ENCODE data around the gene SMPDL3A.
A peak's percentile ranks its signal among the peaks of the same experiment; 100 is the strongest.

Gene SMPDL3A

DNA sequence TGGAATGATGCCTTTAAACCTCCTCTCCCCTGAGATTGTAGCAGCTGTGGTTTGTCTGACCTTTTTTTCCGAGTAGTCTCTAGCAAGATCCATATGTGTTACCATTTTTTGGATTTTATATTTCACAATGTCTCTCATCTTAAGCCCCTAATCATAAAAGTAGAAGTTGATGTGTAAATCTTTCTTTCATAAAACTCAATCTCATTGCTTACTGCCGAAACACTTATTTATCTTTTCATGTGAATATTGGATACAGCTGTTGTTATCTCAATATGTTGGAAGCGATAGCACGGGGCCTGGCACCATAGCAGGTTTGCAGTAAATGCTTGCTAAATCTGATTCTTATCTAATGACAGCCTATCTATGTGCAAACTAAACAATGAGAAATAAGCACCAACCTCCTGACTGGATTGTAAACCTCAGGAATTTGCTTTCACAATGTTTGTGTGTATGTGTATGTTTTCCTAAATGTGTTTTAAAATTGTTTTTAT is 14.2 kb downstream of the SMPDL3A start:
- DNase-seq (ENCODE audit: low read depth): peak; percentile 96

DNA sequence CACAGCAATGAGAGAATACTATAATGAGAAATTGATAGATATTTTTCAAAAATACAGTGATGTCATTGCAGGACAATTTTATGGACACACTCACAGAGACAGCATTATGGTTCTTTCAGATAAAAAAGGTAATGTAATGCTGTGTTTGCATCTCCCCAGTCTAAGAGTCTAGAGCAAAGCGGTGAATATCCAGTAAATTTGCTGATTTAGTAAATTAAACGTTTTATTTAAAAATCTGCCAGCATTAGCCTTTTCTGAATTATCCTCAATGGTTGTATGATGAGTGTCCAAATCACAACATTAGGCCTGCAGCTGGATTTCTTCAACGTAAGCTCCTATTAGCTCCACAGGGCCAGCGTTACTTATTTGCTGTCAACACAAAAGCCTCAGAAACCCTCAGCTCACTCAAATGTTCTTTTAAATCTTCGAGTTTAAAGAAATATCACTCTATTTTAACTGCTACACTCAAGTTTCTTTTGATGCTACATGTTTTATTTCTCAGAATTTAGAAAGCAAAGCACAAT is 16.0 kb downstream of the SMPDL3A start:
- DNase-seq (ENCODE audit: low read depth): peak; percentile 55

GRCh38 chr6:122806291-122806690 is 17.2 kb downstream of the SMPDL3A start:
- peak; percentile 87 for DNase-seq (ENCODE audit: low read depth)

DNA sequence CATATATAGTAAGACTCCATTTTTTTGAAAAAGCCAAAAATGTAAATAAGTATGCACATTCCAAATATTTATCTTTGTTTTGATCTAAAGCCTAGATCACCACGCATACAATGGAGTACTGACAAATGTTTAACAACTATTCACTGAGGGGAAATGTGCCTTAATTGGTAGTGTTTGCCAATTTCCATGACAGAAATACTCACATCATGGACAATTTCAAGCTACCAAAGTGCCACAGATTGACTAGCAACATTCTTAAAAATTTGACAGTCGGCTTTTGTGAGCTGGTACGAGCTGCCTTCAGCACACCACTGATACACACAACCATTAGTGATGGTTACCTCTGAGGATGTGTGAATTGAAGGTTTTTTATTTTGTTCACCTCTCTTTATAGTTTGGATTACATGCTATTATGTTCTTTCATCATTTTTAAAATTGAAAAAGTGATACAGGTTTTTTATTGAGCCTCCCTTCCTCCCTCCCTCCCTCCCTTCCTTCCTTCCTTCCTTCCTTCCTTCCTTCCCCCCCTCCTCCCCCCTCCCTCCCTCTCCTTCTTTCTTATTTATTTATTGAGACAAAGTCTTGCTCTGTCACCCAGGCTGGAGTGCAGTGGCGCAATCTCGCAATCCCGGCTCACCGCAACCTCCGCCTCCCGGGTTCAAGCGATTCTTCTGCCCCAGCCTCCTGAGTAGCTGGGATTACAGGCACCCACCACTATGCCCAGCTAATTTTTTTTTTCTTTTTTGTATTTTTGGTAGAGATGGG is 19.2 kb downstream of the SMPDL3A start:
- DNase-seq (ENCODE audit: low read depth): no peak

DNA sequence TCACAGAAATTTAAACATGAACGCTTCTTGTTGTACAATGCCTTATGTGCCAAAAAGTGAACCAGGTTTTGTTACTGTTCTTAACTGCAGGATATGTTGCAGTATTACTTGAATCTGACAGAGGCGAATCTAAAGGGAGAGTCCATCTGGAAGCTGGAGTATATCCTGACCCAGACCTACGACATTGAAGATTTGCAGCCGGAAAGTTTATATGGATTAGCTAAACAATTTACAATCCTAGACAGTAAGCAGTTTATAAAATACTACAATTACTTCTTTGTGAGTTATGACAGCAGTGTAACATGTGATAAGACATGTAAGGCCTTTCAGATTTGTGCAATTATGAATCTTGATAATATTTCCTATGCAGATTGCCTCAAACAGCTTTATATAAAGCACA is 19.9 kb downstream of the SMPDL3A start:
- no peak for DNase-seq (ENCODE audit: low read depth)

GRCh38 chr6:122809691-122810090 is 20.6 kb downstream of the SMPDL3A start:
- no peak for DNase-seq (ENCODE audit: low read depth)

DNA sequence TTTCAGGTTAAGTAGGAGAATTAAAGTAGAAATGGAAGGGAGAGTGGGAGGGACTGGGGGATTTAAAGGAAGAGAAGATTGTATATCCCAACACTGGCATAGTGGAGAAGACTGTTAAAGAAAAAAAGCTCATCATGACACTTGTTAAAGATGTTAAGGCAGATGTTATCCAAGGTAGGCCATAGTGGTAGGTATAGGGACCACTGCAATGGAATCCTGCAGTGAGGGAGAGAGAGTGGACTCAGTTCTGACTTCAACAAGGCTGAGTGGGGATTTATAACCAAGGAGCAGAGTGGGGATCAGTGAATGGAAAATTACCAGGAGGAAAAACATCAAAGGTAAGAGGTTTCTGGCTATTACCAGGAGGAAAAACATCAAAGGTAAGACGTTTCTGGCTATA is 21.1 kb downstream of the SMPDL3A start:
- no peak for DNase-seq (ENCODE audit: low read depth)

GRCh38 chr6:122817358-122817757 is 28.3 kb downstream of the SMPDL3A start:
- DNase-seq (ENCODE audit: low read depth): no peak

- DNase-seq (ENCODE audit: low read depth): no peak
Measured at GRCh38 chr6:122817766-122818165, 28.7 kb downstream of the SMPDL3A start.

DNA sequence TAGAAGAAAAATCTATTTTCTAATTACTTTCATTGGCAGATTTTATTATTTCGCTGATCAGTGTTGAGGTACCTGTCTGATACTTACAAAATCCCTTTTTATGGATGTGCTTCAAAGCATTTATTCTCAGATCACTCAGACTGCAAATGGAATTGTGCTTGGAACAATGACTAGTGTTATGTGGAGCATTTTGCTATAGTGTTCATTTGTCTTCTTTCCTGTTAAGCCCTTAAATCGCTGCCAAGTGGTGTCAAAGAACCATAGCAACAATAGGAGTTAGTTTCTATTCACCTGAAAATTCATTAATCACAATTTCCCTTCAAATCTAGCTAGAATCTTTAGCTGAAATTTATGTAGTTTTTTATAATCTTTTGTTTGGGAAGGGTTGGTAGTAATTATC is 29.8 kb downstream of the SMPDL3A start:
- no peak for DNase-seq (ENCODE audit: low read depth)

GRCh38 chr6:122821095-122821494 is 32.0 kb downstream of the SMPDL3A start:
- DNase-seq (ENCODE audit: low read depth): no peak

DNA sequence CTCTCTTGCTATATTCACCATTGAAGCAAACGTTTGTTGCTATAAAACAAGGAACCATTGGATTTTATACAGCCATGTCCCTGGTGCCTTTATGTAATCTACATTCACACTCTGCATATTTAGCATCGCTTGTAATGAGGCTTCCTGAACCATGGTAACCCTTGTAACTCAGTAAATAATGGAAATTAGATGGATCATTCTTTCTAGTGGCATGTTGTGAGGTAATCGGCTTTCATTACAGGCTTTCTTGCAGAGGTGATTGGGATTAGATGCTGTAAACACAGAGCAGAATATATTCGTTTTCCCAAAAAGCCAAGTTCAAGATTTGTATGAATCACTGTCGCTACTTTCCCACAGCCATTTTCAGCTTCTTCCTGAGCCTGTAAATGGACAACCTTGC is 36.1 kb downstream of the SMPDL3A start:
- no peak for DNase-seq (ENCODE audit: low read depth)

- no peak for DNase-seq (ENCODE audit: low read depth)
Measured at GRCh38 chr6:122829456-122829855, 40.4 kb downstream of the SMPDL3A start.

- no peak for DNase-seq (ENCODE audit: low read depth)
Measured at GRCh38 chr6:122831511-122831910, 42.5 kb downstream of the SMPDL3A start.

DNA sequence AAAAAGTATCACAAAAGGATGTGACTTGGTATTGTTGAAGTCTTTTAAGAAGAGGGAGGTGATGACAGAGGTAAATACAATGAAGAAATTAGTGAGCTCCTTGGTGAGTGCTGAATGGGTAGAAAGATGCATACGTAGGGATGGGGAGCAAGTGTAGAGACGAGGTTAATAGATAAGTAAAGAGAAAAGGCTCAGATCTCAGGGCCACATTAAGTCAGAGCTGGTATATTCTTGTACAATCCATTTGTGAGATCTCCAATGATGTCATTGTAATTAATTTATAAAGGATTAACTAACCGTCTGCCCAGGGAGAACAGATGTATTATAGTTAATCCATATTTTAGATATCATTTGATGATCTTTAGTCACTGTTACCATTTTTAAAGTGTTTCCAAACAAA is 43.4 kb downstream of the SMPDL3A start:
- no peak for DNase-seq (ENCODE audit: low read depth)

DNA sequence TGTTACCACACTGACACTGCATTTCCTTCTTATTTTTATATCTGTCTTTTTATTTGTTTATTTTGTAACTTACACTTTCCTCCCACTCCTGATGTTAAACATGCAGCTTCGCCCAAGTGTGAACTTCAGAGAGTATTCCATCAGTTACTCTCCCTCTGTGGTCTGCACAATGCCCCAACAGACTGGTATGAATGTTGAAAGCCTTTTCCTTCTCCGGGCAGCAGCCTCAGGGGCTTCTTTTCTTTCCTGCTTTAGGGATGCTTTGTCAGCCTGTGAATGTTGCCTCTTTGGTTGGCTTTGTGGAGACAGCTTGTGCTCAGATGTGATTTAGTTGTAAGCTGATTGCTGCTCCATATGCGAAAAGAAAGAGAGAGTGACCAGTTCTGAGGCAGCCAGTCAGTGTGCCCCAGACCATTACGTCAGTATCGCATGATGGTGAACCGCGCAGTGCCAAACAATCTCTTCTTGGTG is 44.0 kb downstream of the SMPDL3A start:
- DNase-seq (ENCODE audit: low read depth): no peak

GRCh38 chr6:122838060-122838780 is 49.2 kb downstream of the SMPDL3A start:
- peak; percentile 21 for DNase-seq (ENCODE audit: low read depth)

GRCh38 chr6:122839472-122839871 is 50.4 kb downstream of the SMPDL3A start:
- DNase-seq (ENCODE audit: low read depth): peak; percentile 44

GRCh38 chr6:122839906-122840305 is 50.8 kb downstream of the SMPDL3A start:
- DNase-seq (ENCODE audit: low read depth): no peak

- DNase-seq (ENCODE audit: low read depth): no peak
Measured at GRCh38 chr6:122845464-122845863, 56.4 kb downstream of the SMPDL3A start.

- peak; percentile 7 for DNase-seq (ENCODE audit: low read depth)
Measured at GRCh38 chr6:122845916-122846612, 57.0 kb downstream of the SMPDL3A start.

- no peak for DNase-seq (ENCODE audit: low read depth)
Measured at GRCh38 chr6:122853259-122853995, 64.4 kb downstream of the SMPDL3A start.
